ENCODE results near the gene TMEM244.
"Not testable (repeated sequence)": the region's sequence is repeated elsewhere in the genome, so short reads cannot be mapped to it uniquely, and the experiment has no call there.

TMEM244 gene, protein sequence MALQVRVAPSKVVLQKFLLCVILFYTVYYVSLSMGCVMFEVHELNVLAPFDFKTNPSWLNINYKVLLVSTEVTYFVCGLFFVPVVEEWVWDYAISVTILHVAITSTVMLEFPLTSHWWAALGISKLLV

DNA sequence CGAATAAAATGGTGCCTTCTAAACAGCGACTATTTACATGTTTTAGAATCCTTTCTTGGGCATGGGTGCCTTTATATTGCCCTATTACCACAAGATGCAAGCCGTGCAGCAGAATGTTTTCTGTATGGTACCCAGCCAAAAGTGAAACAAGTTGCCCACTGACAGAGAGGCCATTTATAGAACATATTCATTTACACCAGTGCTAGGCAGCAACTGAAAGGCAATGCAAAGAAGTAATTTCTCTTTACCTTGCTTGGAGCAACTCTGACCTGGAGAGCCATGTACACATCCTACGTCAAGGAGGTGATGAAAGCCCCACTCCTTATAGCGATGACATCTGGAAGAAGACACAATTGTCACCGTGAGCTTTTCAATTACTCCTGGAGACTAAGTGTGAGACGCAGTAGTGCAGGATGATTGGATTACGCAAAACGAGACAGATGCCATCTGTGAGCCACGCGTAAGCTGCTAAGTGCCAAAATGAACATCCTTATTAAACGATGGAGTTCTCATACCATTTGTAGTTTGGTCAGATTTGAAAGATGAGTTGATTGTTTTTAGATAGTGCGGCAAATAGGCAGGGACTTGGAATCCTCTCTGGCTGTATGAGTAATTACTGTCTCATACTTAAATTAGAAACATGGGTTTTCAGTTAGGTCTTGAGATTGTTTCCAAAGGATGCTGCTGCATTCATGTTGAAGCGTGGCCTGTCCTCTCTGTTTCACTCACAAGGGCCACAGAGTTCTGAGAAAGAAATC, at the start of gene TMEM244:
Gene TMEM244 (minus strand): TSS at position 408 of the 758 bp plus-strand sequence. CDS start 127 bp downstream, at position 281.
- no peak for DNase-seq (ENCODE audit: low spot score)

DNA sequence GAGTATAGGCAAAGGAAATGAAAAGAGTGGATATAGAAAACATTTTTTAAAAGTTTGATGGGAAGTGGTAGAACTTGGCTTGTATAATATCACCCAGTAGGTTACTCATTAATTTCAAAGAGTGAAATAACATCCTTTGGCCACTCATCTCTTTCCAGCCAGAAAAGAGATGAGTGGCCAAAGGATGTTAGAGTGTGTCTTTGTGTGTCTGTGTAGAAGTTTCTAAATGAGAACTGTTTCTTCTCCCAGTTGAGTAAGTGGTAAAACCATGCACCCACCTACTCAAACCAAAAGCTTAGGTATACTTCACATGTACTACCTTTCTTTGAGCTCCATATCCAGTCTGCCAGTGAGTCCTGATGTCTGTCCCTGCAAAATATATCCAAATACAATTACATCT, 47.7 kb upstream of the TMEM244 start:
- no peak for DNase-seq (ENCODE audit: low spot score)

DNA sequence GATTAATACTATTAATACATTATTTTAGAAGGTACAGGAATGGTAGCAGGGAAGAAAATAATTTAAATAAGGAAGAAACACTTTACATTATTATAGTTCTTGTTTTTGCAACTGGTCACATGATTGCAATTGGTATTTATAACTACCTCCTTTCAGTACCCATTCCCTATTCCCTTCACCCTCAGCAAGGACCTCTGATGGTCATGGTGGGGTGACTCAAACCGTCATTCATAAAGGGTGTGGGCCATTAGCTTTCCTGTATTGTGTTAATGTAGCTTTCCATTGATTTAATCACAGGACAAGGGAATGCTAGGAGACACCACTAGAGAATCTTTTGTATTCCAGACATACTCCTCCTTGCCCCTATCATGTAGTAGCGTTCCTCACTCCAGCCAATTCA, 47.2 kb upstream of the TMEM244 start:
- no peak for DNase-seq (ENCODE audit: low spot score)

DNA sequence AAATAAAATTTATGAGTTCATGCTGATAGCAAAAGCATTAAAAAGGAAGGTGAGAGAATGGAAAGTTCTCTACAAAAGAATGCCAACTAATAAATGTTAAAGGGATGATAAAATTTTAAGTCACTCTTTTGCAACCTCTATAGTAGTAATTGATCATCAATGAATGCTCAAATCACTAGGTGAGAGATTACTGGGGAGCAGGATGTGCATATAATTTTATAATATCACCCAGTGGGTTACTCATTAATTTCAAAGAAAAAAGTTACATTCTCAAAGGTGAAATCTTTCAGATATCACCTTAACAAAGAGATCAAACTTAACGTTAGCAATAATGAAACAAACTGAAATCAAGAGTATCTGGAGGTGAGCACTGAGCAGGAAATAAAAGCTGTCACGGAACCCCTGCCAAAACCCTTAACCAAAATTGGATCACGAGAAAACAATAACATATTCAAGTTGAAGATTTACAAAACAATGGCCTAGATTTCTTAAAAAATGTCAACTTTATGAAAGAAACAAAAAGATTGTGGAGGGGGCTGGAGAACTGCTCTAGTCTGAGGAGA, 45.5 kb upstream of the TMEM244 start:
- no peak for DNase-seq (ENCODE audit: low spot score)

DNA sequence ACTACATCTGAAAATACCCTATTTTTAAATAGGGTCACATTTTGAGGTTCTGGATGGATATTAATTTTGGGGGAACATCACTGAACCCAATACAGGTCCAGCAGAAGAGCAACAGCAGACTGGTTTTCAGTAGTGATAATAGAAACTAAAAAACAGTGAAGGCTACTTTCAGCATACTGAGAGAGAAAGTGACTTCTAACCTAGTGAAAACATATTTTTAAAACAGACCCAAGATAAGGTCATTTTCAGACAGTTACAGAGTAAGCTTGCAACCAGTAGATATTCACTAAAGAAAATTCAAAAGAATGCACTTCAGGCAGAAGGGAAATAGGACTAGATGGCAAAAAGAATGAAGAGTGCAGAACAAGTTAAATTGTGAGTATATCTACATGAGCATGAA, 42.0 kb upstream of the TMEM244 start:
- DNase-seq (ENCODE audit: low spot score) = no peak

DNA sequence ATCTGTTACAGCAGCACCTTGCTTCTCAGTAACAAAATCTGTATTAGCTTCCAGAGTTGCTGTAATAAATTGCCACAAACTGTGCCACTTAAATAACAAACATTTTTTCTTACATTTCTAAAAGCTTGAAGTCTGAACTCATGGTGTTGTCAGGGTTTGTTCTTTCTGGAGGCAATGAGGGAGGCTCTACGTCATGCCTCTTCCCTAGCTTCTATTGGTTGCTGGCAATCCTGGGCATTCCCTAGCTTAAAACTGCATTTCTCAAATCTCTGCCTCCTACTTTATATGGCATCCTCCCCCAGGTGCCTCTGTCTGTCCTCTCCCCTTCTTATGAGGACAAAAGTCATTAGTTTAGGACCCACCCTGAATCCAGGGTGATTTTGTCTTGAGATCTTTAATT, 41.6 kb upstream of the TMEM244 start:
- DNase-seq (ENCODE audit: low spot score) = no peak

DNA sequence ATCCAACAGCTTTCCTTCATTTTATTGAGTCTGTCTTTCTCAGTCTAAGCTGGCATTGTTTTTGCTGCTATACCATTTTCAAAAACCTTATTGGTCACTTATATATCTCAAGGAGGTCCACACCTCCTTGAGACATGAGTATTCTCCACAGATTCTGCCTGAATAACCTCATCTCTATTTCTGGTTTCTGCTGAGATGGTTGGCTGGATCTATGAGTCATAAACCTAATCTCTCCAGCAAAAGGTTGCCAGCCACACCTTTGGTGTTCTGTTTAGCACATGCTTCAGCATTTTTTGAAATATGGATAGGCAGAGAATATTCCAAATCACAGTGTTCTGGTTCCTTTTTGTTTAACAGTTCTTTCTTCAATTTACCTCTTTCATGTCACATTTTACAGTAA, 40.8 kb upstream of the TMEM244 start:
- DNase-seq (ENCODE audit: low spot score) = no peak

- no peak for DNase-seq (ENCODE audit: low spot score)
Measured at GRCh38 chr6:129895692-129896091, 34.6 kb upstream of the TMEM244 start.

- DNase-seq (ENCODE audit: low spot score) = no peak
Measured at GRCh38 chr6:129894921-129895320, 33.8 kb upstream of the TMEM244 start.

DNA sequence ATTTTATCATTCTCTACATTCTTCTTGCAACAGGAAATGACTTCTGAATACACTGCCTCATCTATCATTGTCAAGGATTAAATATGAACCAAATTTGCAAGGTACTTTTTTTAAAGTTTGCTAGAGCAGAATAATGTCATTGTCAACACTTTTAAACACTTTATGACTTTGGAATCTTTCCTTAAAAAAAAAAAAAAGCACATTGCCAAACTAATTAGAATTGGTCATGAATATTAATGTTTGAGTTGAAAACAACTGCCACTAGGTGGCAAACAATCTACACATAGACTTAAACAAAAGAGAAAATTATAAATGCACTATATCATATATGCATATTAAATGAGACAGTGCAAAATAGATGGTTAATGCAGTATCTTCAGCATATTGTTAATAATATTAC, 32.5 kb upstream of the TMEM244 start:
- peak; percentile 28 for DNase-seq (ENCODE audit: low spot score)

- no peak for DNase-seq (ENCODE audit: low spot score)
Measured at GRCh38 chr6:129890701-129891100, 29.6 kb upstream of the TMEM244 start.

DNA sequence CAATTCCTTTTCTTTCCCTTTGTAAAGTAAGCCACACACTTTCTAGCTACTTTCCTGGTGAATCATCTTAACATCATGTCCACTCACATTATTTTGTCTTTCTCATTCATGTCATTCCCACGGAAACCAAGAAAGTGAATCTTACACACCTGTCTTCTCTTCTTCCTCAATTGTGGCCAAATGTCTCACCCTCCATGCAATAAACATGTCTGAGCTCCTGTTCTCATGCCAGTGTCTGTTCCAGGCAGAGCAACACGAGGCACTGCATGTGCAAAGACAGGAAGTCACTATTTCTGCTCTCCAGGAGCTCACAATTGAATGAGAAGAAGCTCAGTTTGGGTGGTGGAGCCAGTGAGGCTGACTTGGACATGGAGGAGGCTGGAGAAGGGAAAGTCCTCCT, 29.0 kb upstream of the TMEM244 start:
- no peak for DNase-seq (ENCODE audit: low spot score)

DNA sequence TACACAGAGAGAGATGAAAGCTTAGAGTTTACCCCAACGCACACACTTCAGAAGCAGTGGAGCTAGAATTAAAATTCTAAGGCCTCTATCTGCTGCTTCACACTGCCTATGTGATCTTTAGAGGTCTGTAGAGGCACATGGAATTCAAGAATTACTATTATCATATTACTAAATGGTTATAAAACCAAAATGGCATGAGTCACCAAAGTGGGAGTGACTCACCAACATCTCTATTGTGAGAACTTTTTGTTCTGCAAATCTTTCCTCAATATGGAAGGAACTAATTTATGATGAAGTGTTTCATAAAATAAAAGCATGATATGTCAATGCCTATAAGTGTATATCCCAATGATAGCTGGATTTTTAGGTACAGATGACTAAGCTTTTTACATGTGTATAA, 28.5 kb upstream of the TMEM244 start:
- no peak for DNase-seq (ENCODE audit: low spot score)

- DNase-seq (ENCODE audit: low spot score) = no peak
Measured at GRCh38 chr6:129886401-129887155, 25.5 kb upstream of the TMEM244 start.

- DNase-seq (ENCODE audit: low spot score) = no peak
Measured at GRCh38 chr6:129884211-129884610, 23.1 kb upstream of the TMEM244 start.

DNA sequence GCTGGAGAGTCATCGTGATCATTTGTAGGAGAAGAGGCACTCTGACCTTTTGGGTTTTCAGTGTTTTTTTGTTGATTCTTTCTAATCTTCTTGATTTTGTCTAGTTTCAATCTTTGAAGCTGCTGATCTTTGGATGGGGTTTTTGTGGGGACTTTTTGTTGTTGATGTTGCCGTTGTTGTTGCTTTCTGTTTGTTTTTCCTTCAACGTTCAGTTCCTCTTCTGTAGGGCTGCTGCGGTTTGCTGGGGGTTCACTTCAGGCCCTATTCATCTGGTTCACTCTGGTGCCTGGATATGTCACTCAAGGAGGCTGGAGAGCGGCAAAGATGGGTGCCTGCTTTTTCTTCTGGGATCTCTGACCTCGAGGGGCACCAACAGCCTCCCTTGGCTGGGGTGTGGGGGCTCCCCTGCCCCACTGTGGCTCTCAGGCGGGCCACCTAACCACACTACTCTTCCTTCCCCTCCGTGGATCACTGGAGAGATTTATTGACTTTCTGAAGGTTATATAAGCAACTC, 21.5 kb upstream of the TMEM244 start:
- DNase-seq (ENCODE audit: low spot score) = no peak

DNA sequence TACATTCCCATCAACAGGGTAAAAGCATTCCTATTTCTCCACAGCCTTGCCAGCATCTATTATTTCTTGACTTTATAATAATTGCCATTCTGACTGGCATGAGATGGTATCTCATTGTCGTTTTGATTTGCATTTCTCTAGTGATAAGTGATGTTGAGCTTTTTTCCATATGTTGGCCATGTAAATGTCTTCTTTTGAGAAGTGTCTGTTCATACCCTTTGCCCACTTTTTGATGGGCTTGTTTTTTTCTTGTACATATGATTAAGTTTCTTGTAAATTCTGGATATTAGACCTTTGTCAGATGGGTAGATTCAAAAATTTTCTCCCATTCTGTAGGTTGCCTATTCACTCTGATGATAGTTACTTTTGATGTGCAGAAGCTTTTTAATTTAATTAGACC, 16.8 kb upstream of the TMEM244 start:
- DNase-seq (ENCODE audit: low spot score) = not testable (repeated sequence)

DNA sequence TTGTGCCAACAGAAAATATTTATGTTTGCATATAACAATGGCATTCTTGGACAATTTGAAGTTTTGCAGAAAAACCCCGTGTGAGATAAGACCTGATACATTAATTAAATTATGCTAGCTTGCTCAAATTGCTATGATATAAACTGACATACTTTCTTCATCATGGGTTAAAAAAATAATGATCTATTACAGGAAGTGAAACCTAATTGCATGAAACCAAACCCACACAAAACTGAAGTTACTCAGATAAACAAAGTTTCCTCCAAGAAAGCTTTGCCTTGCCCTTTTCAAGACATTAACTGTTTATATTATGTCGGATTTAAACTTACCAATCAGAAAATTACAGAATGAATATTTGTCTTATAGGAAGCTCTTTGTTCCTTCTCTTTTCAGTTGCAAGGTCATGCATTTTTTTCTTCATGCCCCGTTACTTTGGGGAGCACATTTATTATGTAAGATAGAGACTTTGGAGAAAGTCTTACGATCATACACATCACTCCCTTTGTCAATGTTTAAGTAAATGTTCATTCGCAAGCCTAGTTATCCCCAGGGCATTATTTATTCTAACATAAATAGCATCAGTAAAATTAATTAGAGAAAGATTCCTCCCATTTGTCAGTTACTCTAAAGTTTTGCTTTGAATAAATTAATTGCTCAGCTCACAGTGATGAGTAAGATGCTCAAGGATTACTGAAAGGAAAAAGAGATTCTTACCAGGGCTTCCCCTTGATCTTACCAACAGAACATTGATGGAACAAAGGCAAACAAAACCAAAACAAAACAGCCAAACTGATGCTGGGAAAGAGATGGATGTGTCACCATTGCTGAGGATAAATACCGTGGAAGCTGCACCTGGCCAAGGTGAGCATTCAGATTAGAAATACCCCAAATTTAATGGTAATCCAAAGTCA, 14.8 kb upstream of the TMEM244 start:
- no peak for DNase-seq (ENCODE audit: low spot score)

- DNase-seq (ENCODE audit: low spot score) = no peak
Measured at GRCh38 chr6:129874837-129875236, 13.7 kb upstream of the TMEM244 start.

DNA sequence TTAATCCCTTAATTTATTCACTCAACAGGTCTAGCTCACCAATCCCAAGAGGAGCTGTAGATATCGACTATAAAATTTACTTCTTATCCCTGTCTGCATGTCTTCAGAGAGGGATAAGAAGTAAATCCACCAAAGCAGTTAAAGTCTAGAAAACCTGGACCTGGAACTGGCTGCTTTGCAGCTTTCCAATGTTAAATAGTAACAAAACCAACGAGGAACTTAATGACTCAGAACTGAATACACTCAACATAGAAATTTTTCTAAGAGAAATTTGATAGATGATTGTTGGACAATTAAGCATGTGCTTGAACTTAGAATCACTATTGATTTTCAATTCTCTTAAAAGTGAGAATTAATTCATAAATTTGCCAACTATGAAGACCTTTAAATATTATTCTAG, 11.5 kb upstream of the TMEM244 start:
- DNase-seq (ENCODE audit: low spot score) = no peak

DNA sequence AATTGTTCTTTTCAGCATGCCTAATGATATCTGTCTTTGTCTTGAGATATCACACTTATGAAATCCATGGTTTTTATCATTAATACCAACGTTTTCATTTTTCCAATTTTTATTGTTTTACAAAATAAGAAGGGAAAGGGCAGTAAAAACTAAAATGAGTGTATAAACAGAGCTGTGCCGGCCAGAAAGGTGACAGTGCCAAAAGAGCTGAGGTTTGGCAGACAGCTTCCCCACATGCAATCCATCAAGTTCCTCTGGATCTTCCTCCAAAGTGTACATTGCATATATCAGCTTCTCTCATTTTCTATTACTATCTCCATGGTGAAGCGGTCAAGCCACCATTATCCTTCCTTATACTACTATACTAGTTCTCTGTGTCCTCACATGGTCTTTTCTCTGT, 10.1 kb upstream of the TMEM244 start:
- DNase-seq (ENCODE audit: low spot score) = no peak

GRCh38 chr6:129867403-129867802, 6.3 kb upstream of the TMEM244 start:
- DNase-seq (ENCODE audit: low spot score) = no peak

All from hematopoietic multipotent progenitor cell treated with erythropoietin and hydrocortisone succinate and interleukin-3 and kit ligand, for 15 days (in vitro differentiated cells).